B cell (primary cell): ENCODE measurements around the gene SEC16A. TPM values are rescaled to one million over a fixed set of nuclear protein-coding genes. Genes with fewer than 3 reads are reported as not detected.

Experiments
- ATAC-seq: fragments of 200-7000 bp; cut with Tn5 transposase; one replicate; pipeline ENCODE4 v1.10.0; 2021; ENCODE audit warnings: low read depth, mild to moderate bottlenecking, moderate number of reproducible peaks, moderate library complexity
- CTCF ChIA-PET: fragments of 350-600 bp; sonication (Branson Sonifier 250); formaldehyde crosslinking; loops from one replicate; lab custom pipeline; 2021; ENCODE audit warnings: antibody characterized with exemption, inconsistent platforms; lab: Charles Lee
- POLR2A ChIA-PET: fragments of 350-600 bp; sonication (Branson Sonifier 250); formaldehyde crosslinking; loops from one replicate; lab custom pipeline; 2021; ENCODE audit warnings: antibody characterized with exemption; lab: Charles Lee
- DNase-seq: peaks from one replicate; pipeline ENCODE4 v3.0.0; 2013
- H2AFZ ChIP-seq: 2 replicates; pipeline ENCODE4 v1.6.1; 2012; ENCODE audit warnings: mild to moderate bottlenecking, low read depth, low read length; ENCODE audit not compliant: insufficient read depth, poor library complexity, severe bottlenecking
- H3K27ac ChIP-seq, 2 donors: 1 replicate in 1 of 2; 2 replicates in 1 of 2; pipeline ENCODE4 v1.5.1; 2012 to 2013; ENCODE audit warnings: low read length in 2 of 2, mild to moderate bottlenecking in 2 of 2, moderate library complexity in 1 of 2
- H3K27me3 ChIP-seq, 4 experiments: fragments of 200-600 bp in 1 of 4; sonication (generic) in 1 of 4; replicated peaks in 1 of 4; 1 replicate in 2 of 4; 2 replicates in 2 of 4; pipeline versions ENCODE4 v1.6.1 to v1.7.0; 2013 to 2016; ENCODE audit warnings: low read length in 3 of 4, mild to moderate bottlenecking in 2 of 4, mixed read lengths in 1 of 4, moderate library complexity in 1 of 4; ENCODE audit not compliant: insufficient read depth in 4 of 4, control insufficient read depth in 3 of 4; ENCODE audit errors: control extremely low read depth in 1 of 4
- H3K36me3 ChIP-seq, 2 experiments: replicated peaks in 1 of 2; 1 replicate in 1 of 2; 2 replicates in 1 of 2; pipeline versions ENCODE4 v1.6.1 to v1.7.1; 2013; ENCODE audit warnings: low read length in 1 of 2; ENCODE audit not compliant: insufficient read depth in 2 of 2, control insufficient read depth in 1 of 2; ENCODE audit errors: control extremely low read depth in 1 of 2, extremely low read depth in 1 of 2
- H3K4me1 ChIP-seq, 2 donors: fragments of 200-600 bp in 1 of 2; sonication (generic) in 1 of 2; 1 replicate in 1 of 2; 2 replicates in 1 of 2; pipeline versions ENCODE4 v1.5.1 to v1.6.1; 2013 to 2017; ENCODE audit warnings: low read length in 2 of 2; ENCODE audit not compliant: control insufficient read depth in 2 of 2, insufficient read depth in 2 of 2
- H3K4me2 ChIP-seq: replicated peaks from 2 replicates; pipeline ENCODE3; 2012; ENCODE audit warnings: mild to moderate bottlenecking, low read depth, low read length; ENCODE audit not compliant: poor library complexity, severe bottlenecking
- H3K4me3 ChIP-seq, 5 experiments: fragments of 200-600 bp in 1 of 5; sonication (generic) in 1 of 5; 1 replicate in 3 of 5; 2 replicates in 2 of 5; pipeline versions ENCODE4 v1.5.1 to v1.7.0; 2011 to 2016; ENCODE audit warnings: low read length in 4 of 5, mild to moderate bottlenecking in 4 of 5, low read depth in 2 of 5, control low read depth in 1 of 5, moderate library complexity in 1 of 5; ENCODE audit not compliant: insufficient read depth in 1 of 5; ENCODE audit errors: control extremely low read depth in 1 of 5, extremely low read depth in 1 of 5
- H3K79me2 ChIP-seq: fragments of 200-600 bp; sonication (generic); one replicate; pipeline ENCODE4 v1.6.0; 2016; ENCODE audit warnings: low read length; ENCODE audit not compliant: control insufficient read depth, insufficient read depth
- H3K9ac ChIP-seq: fragments of 200-600 bp; sonication (generic); 2 replicates; pipeline ENCODE4 v1.6.1; 2017; ENCODE audit warnings: mild to moderate bottlenecking, low read length, moderate library complexity
- H3K9me3 ChIP-seq, 3 donors: one replicate each; pipeline versions ENCODE4 v1.6.1 to v1.7.1; 2013; ENCODE audit warnings: low read length in 2 of 3; ENCODE audit not compliant: control insufficient read depth in 2 of 3, insufficient read depth in 1 of 3; ENCODE audit errors: control extremely low read depth in 1 of 3
- H4K20me1 ChIP-seq: 2 replicates; pipeline ENCODE4 v1.6.0; 2012; ENCODE audit warnings: mild to moderate bottlenecking, low read length; ENCODE audit not compliant: insufficient read depth, control insufficient read depth, poor library complexity, severe bottlenecking
- H3K27ac Mint-ChIP-seq: one replicate; pipeline ENCODE4 v1.8.0; 2021; ENCODE audit warnings: mixed read lengths
- H3K27me3 Mint-ChIP-seq: one replicate; pipeline ENCODE4 v1.8.0; 2021; ENCODE audit warnings: mixed read lengths
- H3K4me1 Mint-ChIP-seq: one replicate; pipeline ENCODE4 v1.8.0; 2021; ENCODE audit warnings: mixed read lengths
- H3K4me3 Mint-ChIP-seq: one replicate; pipeline ENCODE4 v1.8.0; 2021; ENCODE audit warnings: mixed read lengths
- H3K9me3 Mint-ChIP-seq: one replicate; pipeline ENCODE4 v1.8.0; 2022; ENCODE audit warnings: mixed read lengths; ENCODE audit not compliant: insufficient read depth
- CTCF ChIP-seq: fragments of 200-600 bp; IDR thresholded peaks from one replicate; pipeline ENCODE4 v1.8.0; 2022; ENCODE audit warnings: antibody characterized with exemption, mild to moderate bottlenecking
- EZH2 ChIP-seq: IDR thresholded peaks from 2 replicates; pipeline ENCODE4 v1.6.1; 2012; ENCODE audit warnings: borderline replicate concordance, low read depth, mild to moderate bottlenecking, moderate library complexity, low read length; ENCODE audit not compliant: insufficient read depth, poor library complexity, severe bottlenecking
- WGBS: methylation state at CpG from one replicate; pipeline ENCODE4 v1.1.5; 2013; ENCODE audit warnings: missing lambda C conversion rate; ENCODE audit not compliant: insufficient coverage; 5-methylcytosine and 5-hydroxymethylcytosine counted together
- intact Hi-C: fragments of 100-400 bp; cut with micrococcal nuclease; formaldehyde crosslinking; loops from one replicate; pipeline ENCODE4 v1.10.0; 2022
- polyA plus RNA-seq: library from polyadenylated mRNA; depleted of rRNA; stranded (reverse); fragments of >200 nt; gene quantifications from 2 replicates; pipeline ENCODE4 v1.2.3, GENCODE V29; 2012
- total RNA-seq, 2 donors: library from RNA; stranded (reverse); fragments of 120-200 nt in 1 of 2; gene quantifications; 1 replicate in 1 of 2; 2 replicates in 1 of 2; pipeline versions ENCODE4 v1.2.3 to v1.2.4, GENCODE V29; 2013 to 2022

SEC16A gene
- total and polyA plus RNA-seq, 2 donors (not counting 1 experiment from before 2014, with no cell fraction given), result 31.7 to 73.4 TPM

GRCh38 chr9:136487672-136488071 lies 4.8 kb upstream of the SEC16A start:
- Mint-ChIP-seq H3K27me3 (no peaks in the 10 kb centered on the region), H3K9me3 (no peaks in the 10 kb centered on the region), H3K27ac (no peak overlapping the region), H3K4me3 (no peak overlapping the region), H3K4me1 (peaks cover 9% of the 10 kb centered on the region)
- Histone ChIP-seq H3K9ac (no peak overlapping the region), H2AFZ (no peak overlapping the region), H3K27me3 (peaks cover 0 to 10% (median 2%) of the 10 kb centered on the region in 4 experiments), H3K27ac (no peak overlapping the region), H3K4me3 (no peak overlapping the region), H3K36me3 (no peaks in the 10 kb centered on the region), H3K79me2 (peaks cover 5% of the 10 kb centered on the region), H3K9me3 (no peaks in the 10 kb centered on the region), H4K20me1 (peaks cover 20% of the 10 kb centered on the region), H3K4me2 (no peak overlapping the region), H3K4me1 (peaks cover 14 to 20% of the 10 kb centered on the region in 2 donors)
- no peak for DNase-seq
- TF ChIP-seq EZH2, result no peak
- no peak for TF ChIP-seq CTCF
- intact Hi-C loops, result no loop called here
- WGBS, result 89% methylated on average over 7 of the region's 7 CpGs
- ChIA-PET CTCF (interaction anchor here (0.9 to 9.0 kb wide), 12 partner anchors 36 to 157 kb away, joined by 3 to 153 read pairs (median 6); no protein-coding TSS in a partner anchor), POLR2A (no interaction called here)
- ATAC-seq, result no peak

- POLR2A ChIA-PET, result no interaction called here
- WGBS, result 94% methylated on average over 16 of the region's 18 CpGs
- H3K4me3 ChIP-seq, result no peak overlapping the region
These were observed 4.2 kb upstream of the SEC16A start for GRCh38 chr9:136486823-136487620.

More at GRCh38 chr9:136486823-136487620, 4.2 kb upstream of the SEC16A start:
- no peaks in the 10 kb centered on the region for H3K27me3 Mint-ChIP-seq
- H3K4me2 ChIP-seq, result no peak overlapping the region
- H3K36me3 ChIP-seq, result no peaks in the 10 kb centered on the region
- peaks cover 5% of the 10 kb centered on the region for H3K79me2 ChIP-seq
- CTCF ChIA-PET, result interaction anchor here (0.9 to 9.0 kb wide), 13 partner anchors 15 to 255 kb away, joined by 3 to 153 read pairs (median 7); no protein-coding TSS in a partner anchor
- intact Hi-C loops, result no loop called here
- peaks cover 14% of the 10 kb centered on the region for H3K4me1 Mint-ChIP-seq
- H3K27me3 ChIP-seq, result peaks cover 0 to 10% (median 2%) of the 10 kb centered on the region in 4 experiments
- H3K9ac ChIP-seq, result no peak overlapping the region
- H3K9me3 ChIP-seq, result no peaks in the 10 kb centered on the region
- H3K27ac Mint-ChIP-seq, result no peak overlapping the region
- ATAC-seq (no peak), DNase-seq (no peak)
- no peak overlapping the region for H3K27ac ChIP-seq
- H3K9me3 Mint-ChIP-seq, result no peaks in the 10 kb centered on the region
- peaks cover 20% of the 10 kb centered on the region for H4K20me1 ChIP-seq
- no peak for TF ChIP-seq CTCF
- no peak for TF ChIP-seq EZH2
- H3K4me1 ChIP-seq, result peaks cover 16 to 24% of the 10 kb centered on the region in 2 donors
- H2AFZ ChIP-seq, result no peak overlapping the region
- no peak overlapping the region for H3K4me3 Mint-ChIP-seq
